ENCODE measurements around the gene TBC1D22A.

- TF ChIP-seq CTCF (IDR thresholded peaks at IDR 0.05; ENCODE audit: low read depth, low read length) (no peak), EZH2phosphoT487 (IDR thresholded peaks at IDR 0.05; ENCODE audit: low read depth) (no peak)
Observed at GRCh38 chr22:47032956-47033647, 270.7 kb downstream of the TBC1D22A start.

All from OCI-LY3 (cell line).